ENCODE measurements around the gene IL22RA2. TPM values are rescaled to one million over a fixed set of nuclear protein-coding genes. Genes with fewer than 3 reads are reported as not detected.
A peak's percentile ranks its signal among the peaks of the same experiment; 100 is the strongest.

The IL22RA2 gene
- total RNA-seq, 1 donor from 2014 or later = not detected

GRCh38 chr6:137097526-137097925 lies 75.9 kb downstream of the IL22RA2 start:
- intact Hi-C loops (cut with micrococcal nuclease) = loop anchor here (10.0 kb wide), 1 partner anchor 1007 kb away; the partner anchor contains the start of gene PERP
- H3K27ac Mint-ChIP-seq = no peak overlapping the region
- peaks cover 9% of the 10 kb centered on the region for H3K9me3 Mint-ChIP-seq

GRCh38 chr6:137097057-137097456 lies 76.4 kb downstream of the IL22RA2 start:
- Mint-ChIP-seq H3K27me3 (no peaks in the 10 kb centered on the region), H3K4me1 (peaks cover 39% of the 10 kb centered on the region), H3K9me3 (peaks cover 5% of the 10 kb centered on the region), H3K36me3 (ENCODE audit: low read depth) (no peaks in the 10 kb centered on the region), H3K27ac (no peak overlapping the region), H3K4me3 (no peak overlapping the region)
- intact Hi-C loops (cut with micrococcal nuclease) = loop anchor here (10.0 kb wide), 1 partner anchor 1008 kb away; the partner anchor contains the start of gene PERP
- no peak for DNase-seq

More at GRCh38 chr6:137097526-137097925, 75.9 kb downstream of the IL22RA2 start:
- Mint-ChIP-seq H3K4me3 (no peak overlapping the region), H3K4me1 (peaks cover 43% of the 10 kb centered on the region), H3K36me3 (ENCODE audit: low read depth) (peaks cover 3% of the 10 kb centered on the region), H3K27me3 (no peaks in the 10 kb centered on the region)
- DNase-seq = no peak

- Mint-ChIP-seq H3K27ac (peak overlapping the region; percentile 41), H3K9me3 (no peaks in the 10 kb centered on the region), H3K27me3 (no peaks in the 10 kb centered on the region), H3K4me1 (peaks cover 39% of the 10 kb centered on the region), H3K4me3 (peak overlapping the region; percentile 12), H3K36me3 (ENCODE audit: low read depth) (no peaks in the 10 kb centered on the region)
- DNase-seq = peak; percentile 69
- intact Hi-C loops (cut with micrococcal nuclease) = loop anchor here (2.0 to 10.0 kb wide), 5 partner anchors 59 to 1009 kb away; partner anchors contain the start of gene PERP
Observed at GRCh38 chr6:137095651-137096238, 77.7 kb downstream of the IL22RA2 start.

- peak overlapping the region; percentile 47 for H3K27ac Mint-ChIP-seq
- H3K4me3 Mint-ChIP-seq = no peak overlapping the region
- peaks cover 36% of the 10 kb centered on the region for H3K4me1 Mint-ChIP-seq
- H3K36me3 Mint-ChIP-seq (ENCODE audit: low read depth) = no peaks in the 10 kb centered on the region
- intact Hi-C loops (cut with micrococcal nuclease) = loop anchor here (2.0 to 10.0 kb wide), 5 partner anchors 60 to 1010 kb away; partner anchors contain the start of gene PERP
- DNase-seq = no peak
- no peaks in the 10 kb centered on the region for H3K27me3 Mint-ChIP-seq
- H3K9me3 Mint-ChIP-seq = no peaks in the 10 kb centered on the region
Observed at GRCh38 chr6:137095093-137095492, 78.4 kb downstream of the IL22RA2 start.

GRCh38 chr6:137094411-137095008 lies 78.9 kb downstream of the IL22RA2 start:
- H3K27me3 Mint-ChIP-seq = no peaks in the 10 kb centered on the region
- peak overlapping the region; percentile 47 for H3K27ac Mint-ChIP-seq
- DNase-seq = peak; percentile 87
- peaks cover 32% of the 10 kb centered on the region for H3K4me1 Mint-ChIP-seq
- H3K9me3 Mint-ChIP-seq = no peaks in the 10 kb centered on the region
- no peak overlapping the region for H3K4me3 Mint-ChIP-seq
- H3K36me3 Mint-ChIP-seq (ENCODE audit: low read depth) = no peaks in the 10 kb centered on the region
- intact Hi-C loops (cut with micrococcal nuclease) = loop anchor here (1.0 to 10.0 kb wide), 10 partner anchors 9 to 1010 kb away; partner anchors contain the start of gene PERP

Other genes with a start within 250 kb of the IL22RA2 start
- not detected in 2 replicates for gene IL20RA, start 128.7 kb downstream of the IL22RA2 start, total RNA-seq
- 13.9 and 14.4 TPM in 2 replicates for gene IFNGR1, start 45.7 kb upstream of the IL22RA2 start, total RNA-seq